Panc1 (cell line): ENCODE measurements around the gene TECPR1.

Source experiments
- CTCF ChIP-seq: fragments of 450-650 bp; IDR thresholded peaks from 2 replicates; pipeline ENCODE4 v1.5.1; 2017; ENCODE audit warnings: mild to moderate bottlenecking
- POLR2AphosphoS5 ChIP-seq: IDR thresholded peaks from 2 replicates; pipeline ENCODE4 v1.6.1; 2012; ENCODE audit warnings: mild to moderate bottlenecking, low read depth, low read length, moderate library complexity
- REST ChIP-seq, 2 experiments: IDR thresholded peaks; 2 replicates each; pipeline ENCODE4 v1.6.1; 2011 to 2012; ENCODE audit warnings: low read depth in 2 of 2, control low read depth in 1 of 2, low read length in 1 of 2, mild to moderate bottlenecking in 1 of 2, moderate library complexity in 1 of 2; ENCODE audit not compliant: insufficient read depth in 1 of 2

- TF ChIP-seq CTCF (no peak), REST (IDR thresholded peaks at IDR 0.05; ENCODE audit: insufficient read depth in 1 of 2, low read depth in 2 of 2, low read length in 1 of 2) (no peak), POLR2AphosphoS5 (no peak)
Measured at GRCh38 chr7:98187138-98187502, 64.9 kb downstream of the TECPR1 start.
